Prostate gland (tissue), 2 donors: ENCODE measurements around the gene ZNF579.

Source experiments
- CTCF ChIP-seq, 4 experiments: fragments of 200-600 bp in 2 of 4; fragments of 450-650 bp in 2 of 4; sonication (generic) in 2 of 4; IDR thresholded peaks; 1 replicate in 3 of 4; 2 replicates in 1 of 4; pipeline ENCODE4 v1.5.1; 2016 to 2019; ENCODE audit warnings: antibody characterized with exemption in 4 of 4, mild to moderate bottlenecking in 2 of 4, moderate library complexity in 2 of 4
- POLR2A ChIP-seq: fragments of 450-650 bp; IDR thresholded peaks from one replicate; pipeline ENCODE4 v1.6.1; 2016; ENCODE audit warnings: antibody characterized with exemption, mild to moderate bottlenecking
- POLR2AphosphoS5 ChIP-seq: sonication (generic); formaldehyde crosslinking; IDR thresholded peaks from one replicate; pipeline ENCODE4 v1.6.1; 2017; ENCODE audit warnings: antibody characterized with exemption

GRCh38 chr19:55619286-55619685 lies 38.6 kb upstream of the ZNF579 start:
- TF ChIP-seq CTCF (IDR thresholded peaks at IDR 0.05), result no peak
- no peak for TF ChIP-seq POLR2A
- TF ChIP-seq POLR2AphosphoS5, result no peak
